Heart right ventricle (tissue), 16 donors: ENCODE data around the gene ZCCHC24. TPM values are rescaled to one million over a fixed set of nuclear protein-coding genes. Genes with fewer than 3 reads are reported as not detected.

Experiments
- ATAC-seq, 8 donors: fragments of 200-7000 bp; cut with Tn5 transposase; one replicate each; pipeline ENCODE4 v1.9.1; 2020; ENCODE audit warnings: mild to moderate bottlenecking in 8 of 8, moderate library complexity in 8 of 8, moderate number of reproducible peaks in 1 of 8
- DNase-seq, 2 donors: peaks; one replicate each; pipeline ENCODE4 v3.0.0-alpha.2; 2020
- H3K27ac ChIP-seq, 10 donors: fragments of 200-600 bp; sonication (generic) in 2 of 10; one replicate each; pipeline versions ENCODE4 v1.5.0 to v1.8.0; 2020 to 2022; ENCODE audit warnings: mild to moderate bottlenecking in 3 of 10
- H3K27me3 ChIP-seq, 7 donors: fragments of 200-600 bp; one replicate each; pipeline ENCODE4 v1.8.0; 2021 to 2022; ENCODE audit warnings: mild to moderate bottlenecking in 2 of 7
- H3K36me3 ChIP-seq, 9 donors: fragments of 200-600 bp; sonication (generic) in 1 of 9; one replicate each; pipeline versions ENCODE4 v1.5.0 to v1.8.0; 2020 to 2022; ENCODE audit warnings: mild to moderate bottlenecking in 2 of 9
- H3K4me1 ChIP-seq, 9 donors: fragments of 200-600 bp; sonication (generic) in 1 of 9; one replicate each; pipeline versions ENCODE4 v1.5.0 to v1.8.0; 2020 to 2022; ENCODE audit warnings: mild to moderate bottlenecking in 4 of 9
- H3K4me3 ChIP-seq, 10 donors: fragments of 200-600 bp; sonication (generic) in 2 of 10; one replicate each; pipeline versions ENCODE4 v1.5.0 to v1.8.0; 2020 to 2022; ENCODE audit warnings: mild to moderate bottlenecking in 7 of 10, moderate library complexity in 2 of 10
- H3K9me3 ChIP-seq, 11 donors: fragments of 200-600 bp in 10 of 11; sonication (generic) in 2 of 11; one replicate each; pipeline versions ENCODE4 v1.5.0 to v1.8.0; 2013 to 2022; ENCODE audit warnings: mild to moderate bottlenecking in 2 of 11, control low read depth in 1 of 11, moderate library complexity in 1 of 11
- WGBS, 2 donors: extraction: QIAGEN DNeasy Blood & Tissue Kit; methylation state at CpG; one replicate each; pipeline ENCODE4 v1.1.7; 2013; ENCODE audit warnings: inconsistent platforms in 1 of 2; 5-methylcytosine and 5-hydroxymethylcytosine counted together
- intact Hi-C, 10 donors: fragments of 100-400 bp; cut with DNase I; formaldehyde crosslinking; loops; one replicate each; pipeline versions ENCODE4 v1.11.1 to v1.14.2; 2022
- polyA plus RNA-seq, 2 donors: library from polyadenylated mRNA; stranded (reverse); fragments of 200-250 nt; gene quantifications; one replicate each; pipeline ENCODE4 v1.2.3, GENCODE V29; 2013
- total RNA-seq, 10 donors: library from RNA; stranded (reverse); fragmentation: NEBNext Ultra II Directional in 3 of 10; extraction: Animal tissue kit (Norgen Biotek cat#: 25700) in 3 of 10; gene quantifications; one replicate each; pipeline versions ENCODE4 v1.2.1 to v1.2.4, GENCODE V29; 2021 to 2023
- TF ChIP-seq, protein P1 (sequence below), 9 donors: fragments of 200-600 bp; sonication (generic) in 2 of 9; IDR thresholded peaks; one replicate each; pipeline versions ENCODE4 v1.5.0 to v1.8.0; 2021 to 2022; ENCODE audit warnings: antibody characterized with exemption in 9 of 9, mild to moderate bottlenecking in 5 of 9, moderate library complexity in 1 of 9
- donor health status: Arrhythmogenic right ventricular cardiomyopathy.
- donor health status: ischemic (EF 13 %, LVEDD 7.1; RV severe dilation, severe dysfunction).
- donor health status: healthy with polysubstance abuse.
- donor health status: DM: no; HTN: yes; CAD: no.
- donor health status: DM: no; HTN: no; CAD: no.
- donor health status: ischemic (EF 25% LVEDD 6.9; RV normal size, moderate dysfunction).
- donor health status: ischemic (EF 25% LVEDD 5.7; RV mildly dilated, moderate dysfunction).
- donor health status: healthy.
- donor health status: DM: yes; HTN: yes; CAD: no.
- donor health status: Ischemic cardiomyopathy.
- donor health status: ischemic (EF 35%, LVEDD 5.7; RV mildly dilated, moderate dysfunction).
- donor health status: nonischemic (EF 11% LVEDD 7.7; RV severe dilation, severe dysfunction).
- donor health status: DM: yes; HTN: yes; CAD: no.
- donor health status: PGD.
- donor health status: ischemic (EF 29% LVEDD 5.4; RV normal size, mild dysfunction).
- donor health status: nonischemic (EF 23%, LVEDD 6.1; RV moderate dilation, normal function).

ZCCHC24 gene
- total and polyA plus RNA-seq, 12 donors, result 19.3 to 59.0 (median 45.9) TPM

DNA sequence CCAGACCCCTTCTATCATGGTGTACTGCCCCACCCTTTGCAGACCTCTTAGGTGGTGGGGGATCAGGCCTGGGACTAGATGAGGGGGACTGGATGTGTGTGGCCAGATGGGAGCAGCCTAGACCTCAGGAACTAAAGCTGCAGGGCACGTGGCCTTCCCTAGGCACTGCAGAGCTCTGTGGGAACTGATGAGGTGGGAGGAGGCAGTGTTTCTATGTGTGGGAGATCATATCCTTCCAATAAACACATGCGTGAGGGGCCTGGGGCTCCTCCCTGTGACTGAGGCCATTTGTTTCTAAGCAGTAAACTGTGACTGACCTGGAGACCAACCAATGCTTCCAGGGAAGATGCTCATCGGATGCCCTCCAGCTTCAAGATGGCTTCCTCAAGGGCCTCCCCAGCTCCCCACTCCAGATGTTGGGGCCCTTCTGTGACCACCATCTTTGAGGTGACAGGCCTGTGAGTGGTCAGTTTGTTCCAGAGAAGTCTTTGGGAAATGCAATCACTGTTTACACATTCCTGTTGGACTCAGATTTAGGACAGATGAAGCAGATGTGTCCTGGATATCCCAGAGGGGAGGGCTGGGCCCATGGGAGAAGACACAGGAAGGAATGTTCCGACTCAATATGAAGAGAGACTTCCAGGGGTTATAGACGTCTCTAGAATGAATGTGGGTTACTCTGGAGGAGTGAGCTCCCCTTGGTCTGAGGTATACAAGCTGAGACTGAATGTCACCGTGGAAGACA is 23.6 kb upstream of the ZCCHC24 start:
- intact Hi-C loops, result loop anchor here in 6 of 10 donors (2.0 to 5.0 kb wide), 4 partner anchors 67 to 97 kb away; no protein-coding TSS in a partner anchor
- Histone ChIP-seq H3K4me1 (peaks cover 7 to 62% (median 36%) of the 10 kb centered on the region in 9 donors), H3K4me3 (no peak overlapping the region), H3K27me3 (no peaks in the 10 kb centered on the region), H3K9me3 (no peaks in the 10 kb centered on the region), H3K27ac (peak overlapping the region in 5 of 10 donors; percentile 15 to 74 (median 61)), H3K36me3 (no peaks in the 10 kb centered on the region)
- TF ChIP-seq, protein P1, sequence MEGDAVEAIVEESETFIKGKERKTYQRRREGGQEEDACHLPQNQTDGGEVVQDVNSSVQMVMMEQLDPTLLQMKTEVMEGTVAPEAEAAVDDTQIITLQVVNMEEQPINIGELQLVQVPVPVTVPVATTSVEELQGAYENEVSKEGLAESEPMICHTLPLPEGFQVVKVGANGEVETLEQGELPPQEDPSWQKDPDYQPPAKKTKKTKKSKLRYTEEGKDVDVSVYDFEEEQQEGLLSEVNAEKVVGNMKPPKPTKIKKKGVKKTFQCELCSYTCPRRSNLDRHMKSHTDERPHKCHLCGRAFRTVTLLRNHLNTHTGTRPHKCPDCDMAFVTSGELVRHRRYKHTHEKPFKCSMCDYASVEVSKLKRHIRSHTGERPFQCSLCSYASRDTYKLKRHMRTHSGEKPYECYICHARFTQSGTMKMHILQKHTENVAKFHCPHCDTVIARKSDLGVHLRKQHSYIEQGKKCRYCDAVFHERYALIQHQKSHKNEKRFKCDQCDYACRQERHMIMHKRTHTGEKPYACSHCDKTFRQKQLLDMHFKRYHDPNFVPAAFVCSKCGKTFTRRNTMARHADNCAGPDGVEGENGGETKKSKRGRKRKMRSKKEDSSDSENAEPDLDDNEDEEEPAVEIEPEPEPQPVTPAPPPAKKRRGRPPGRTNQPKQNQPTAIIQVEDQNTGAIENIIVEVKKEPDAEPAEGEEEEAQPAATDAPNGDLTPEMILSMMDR (IDR thresholded peaks at IDR 0.05), result no peak
- 76 to 80% methylated on average over 6 of the region's 6 CpGs for WGBS, 2 donors
- ATAC-seq, result no peak
- DNase-seq, result no peak

DNA sequence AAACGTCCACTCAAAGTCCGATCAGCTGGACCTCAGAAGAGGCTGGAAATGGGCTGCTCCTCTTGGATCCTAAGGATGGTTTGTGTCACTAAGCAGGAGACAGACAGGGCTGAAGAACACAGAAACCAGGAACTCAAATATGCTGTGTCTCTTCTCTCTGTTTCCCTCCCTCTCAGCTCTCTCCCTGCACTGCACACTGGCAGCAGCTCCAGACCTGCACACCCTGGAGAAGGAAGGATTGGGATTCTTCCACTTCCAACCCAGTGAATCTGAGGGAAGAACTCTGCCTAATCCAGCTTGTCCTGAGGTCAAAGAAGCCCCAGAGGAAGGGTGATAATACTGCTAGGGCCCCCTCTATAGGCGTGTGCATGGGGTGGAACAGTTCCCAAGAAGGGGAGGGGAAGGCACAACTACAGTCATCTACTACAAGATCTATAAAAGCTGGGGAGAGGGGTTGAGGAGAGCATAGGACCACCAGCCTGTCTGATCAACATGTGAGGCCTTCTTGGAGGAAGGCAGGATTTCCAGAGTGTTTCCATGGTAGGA is 22.7 kb upstream of the ZCCHC24 start:
- intact Hi-C loops, result loop anchor here in 6 of 10 donors (2.0 to 5.0 kb wide), 4 partner anchors 66 to 96 kb away; no protein-coding TSS in a partner anchor
- Histone ChIP-seq H3K27me3 (no peaks in the 10 kb centered on the region), H3K27ac (peak overlapping the region in 9 of 10 donors; percentile 17 to 74 (median 61)), H3K36me3 (no peaks in the 10 kb centered on the region), H3K4me1 (peaks cover 7 to 60% (median 33%) of the 10 kb centered on the region in 9 donors), H3K4me3 (no peak overlapping the region), H3K9me3 (no peaks in the 10 kb centered on the region)
- TF ChIP-seq, protein P1 (IDR thresholded peaks at IDR 0.05), result no peak
- ATAC-seq (peak; percentile 21 to 54 (median 42)), DNase-seq (no peak)
- WGBS, 2 donors, result 38 to 77% methylated on average over 3 of the region's 3 CpGs

DNA sequence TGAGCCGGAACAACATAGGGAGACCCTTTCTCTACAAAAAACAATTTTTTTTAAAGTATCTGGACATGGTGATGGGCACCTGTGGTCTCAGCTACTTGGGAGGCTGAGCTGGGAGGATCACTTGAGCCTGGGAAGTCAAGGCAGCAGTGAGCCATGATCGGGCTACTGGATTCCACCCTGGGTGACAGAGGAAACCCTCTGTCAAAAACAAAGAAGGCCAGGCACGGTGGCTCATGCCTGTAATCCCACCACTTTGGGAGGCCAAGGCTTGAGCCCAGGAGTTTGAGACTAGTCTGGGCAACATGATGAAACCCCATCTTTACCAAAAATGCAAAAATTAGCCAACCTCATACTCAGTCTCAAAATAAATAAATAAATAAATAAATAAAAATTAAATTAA is 19.9 kb upstream of the ZCCHC24 start:
- no peak overlapping the region for H3K27ac ChIP-seq
- 92 to 97% methylated on average over 3 of the region's 3 CpGs for WGBS, 2 donors
- intact Hi-C loops, result loop anchor here in 4 of 10 donors (5.0 kb wide), 3 partner anchors 63 to 93 kb away; no protein-coding TSS in a partner anchor

More for the DNA sequence above, 19.9 kb upstream of the ZCCHC24 start:
- ATAC-seq (no peak), DNase-seq (no peak)
- no peak overlapping the region for H3K4me3 ChIP-seq
- no peaks in the 10 kb centered on the region for H3K27me3 ChIP-seq
- TF ChIP-seq, protein P1 (IDR thresholded peaks at IDR 0.05), result no peak
- H3K9me3 ChIP-seq, result no peaks in the 10 kb centered on the region
- H3K36me3 ChIP-seq, result no peaks in the 10 kb centered on the region
- peaks cover 7 to 41% (median 29%) of the 10 kb centered on the region in 9 donors for H3K4me1 ChIP-seq
